ENCODE data around the gene NOP56.

Gene NOP56

DNA sequence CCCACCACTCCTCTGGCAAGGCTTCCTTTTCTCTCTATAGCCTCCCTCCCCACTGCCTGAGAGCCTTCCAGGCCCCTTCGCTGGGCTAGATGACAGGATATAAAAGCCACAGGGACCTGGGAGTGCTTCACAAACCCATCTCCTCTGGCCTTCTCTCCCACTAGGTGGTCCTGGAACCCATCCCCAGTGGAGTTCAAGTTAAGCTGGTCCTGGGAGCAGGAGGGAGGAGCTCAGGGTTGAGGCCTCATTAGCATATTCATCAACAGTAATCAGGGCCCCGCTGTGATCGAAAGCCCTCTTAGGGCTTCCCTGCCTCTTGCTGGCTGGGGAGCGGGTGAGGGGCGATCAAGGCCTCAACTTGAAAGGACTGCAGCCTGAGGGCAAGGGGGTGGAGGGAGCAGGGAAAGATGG, 49.2 kb downstream of the NOP56 start:
- no peak for DNase-seq
- TF ChIP-seq, protein P1, sequence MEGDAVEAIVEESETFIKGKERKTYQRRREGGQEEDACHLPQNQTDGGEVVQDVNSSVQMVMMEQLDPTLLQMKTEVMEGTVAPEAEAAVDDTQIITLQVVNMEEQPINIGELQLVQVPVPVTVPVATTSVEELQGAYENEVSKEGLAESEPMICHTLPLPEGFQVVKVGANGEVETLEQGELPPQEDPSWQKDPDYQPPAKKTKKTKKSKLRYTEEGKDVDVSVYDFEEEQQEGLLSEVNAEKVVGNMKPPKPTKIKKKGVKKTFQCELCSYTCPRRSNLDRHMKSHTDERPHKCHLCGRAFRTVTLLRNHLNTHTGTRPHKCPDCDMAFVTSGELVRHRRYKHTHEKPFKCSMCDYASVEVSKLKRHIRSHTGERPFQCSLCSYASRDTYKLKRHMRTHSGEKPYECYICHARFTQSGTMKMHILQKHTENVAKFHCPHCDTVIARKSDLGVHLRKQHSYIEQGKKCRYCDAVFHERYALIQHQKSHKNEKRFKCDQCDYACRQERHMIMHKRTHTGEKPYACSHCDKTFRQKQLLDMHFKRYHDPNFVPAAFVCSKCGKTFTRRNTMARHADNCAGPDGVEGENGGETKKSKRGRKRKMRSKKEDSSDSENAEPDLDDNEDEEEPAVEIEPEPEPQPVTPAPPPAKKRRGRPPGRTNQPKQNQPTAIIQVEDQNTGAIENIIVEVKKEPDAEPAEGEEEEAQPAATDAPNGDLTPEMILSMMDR (IDR thresholded peaks at IDR 0.05; ENCODE audit: low read depth, low read length), result no peak
- H3K27me3 ChIP-seq (ENCODE audit: insufficient read depth, low read depth, severe bottlenecking), result no peaks in the 10 kb centered on the region
- no peak overlapping the region for H3K4me3 ChIP-seq (ENCODE audit: low read depth, low read length)
- H3K27ac ChIP-seq, result no peak overlapping the region
- H3K9me3 ChIP-seq (ENCODE audit: severe bottlenecking), result no peaks in the 10 kb centered on the region
- H3K36me3 ChIP-seq, result no peaks in the 10 kb centered on the region; the same call in 1 of the 2 replicates

DNA sequence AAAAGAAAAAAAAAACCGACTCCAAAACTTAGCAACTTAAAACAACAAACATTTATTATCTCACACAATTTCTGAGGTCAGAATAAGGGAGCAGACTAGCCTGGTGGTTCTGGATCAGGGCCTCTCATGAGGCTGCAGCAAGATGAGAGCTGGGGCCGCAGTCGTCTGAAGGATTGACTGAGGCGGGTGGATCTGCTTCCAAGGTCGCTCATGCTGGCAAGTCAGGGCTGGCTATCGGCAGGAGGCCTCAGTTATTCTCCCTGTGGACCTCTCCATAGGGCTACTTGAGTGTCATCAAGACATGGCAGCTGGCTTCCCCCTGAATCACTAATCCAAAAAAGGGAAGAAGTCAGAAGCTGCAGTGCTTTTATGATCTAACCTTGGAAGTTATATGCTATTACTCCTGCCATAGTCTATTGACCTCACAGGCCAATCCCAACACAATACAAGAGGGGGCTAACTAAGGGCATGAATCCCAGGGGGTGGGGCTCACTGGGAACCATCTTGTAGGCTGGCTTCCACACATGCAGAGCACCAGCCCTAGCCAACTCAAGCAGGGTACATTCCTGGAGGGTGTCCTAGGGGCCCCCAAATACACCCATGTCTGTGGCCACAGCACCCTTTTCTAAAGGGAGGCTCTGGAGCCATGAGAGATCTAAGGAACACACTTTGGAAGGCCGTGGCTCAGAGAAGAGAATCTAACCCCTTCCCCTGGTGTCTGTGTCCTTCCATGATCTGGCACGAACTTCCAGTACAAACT, 51.5 kb downstream of the NOP56 start:
- Histone ChIP-seq H3K27ac (no peak overlapping the region), H3K4me3 (ENCODE audit: low read depth, low read length) (no peak overlapping the region), H3K9me3 (ENCODE audit: severe bottlenecking) (no peaks in the 10 kb centered on the region), H3K36me3 (peaks cover 4% of the 10 kb centered on the region; the same call in 1 of the 2 replicates), H3K27me3 (ENCODE audit: insufficient read depth, low read depth, severe bottlenecking) (no peaks in the 10 kb centered on the region)
- no peak for DNase-seq
- TF ChIP-seq, protein P1 (IDR thresholded peaks at IDR 0.05; ENCODE audit: low read depth, low read length), result no peak

GRCh38 chr20:2705931-2706645, 53.7 kb downstream of the NOP56 start:
- Histone ChIP-seq H3K27ac (no peak overlapping the region), H3K9me3 (ENCODE audit: severe bottlenecking) (no peaks in the 10 kb centered on the region), H3K27me3 (ENCODE audit: insufficient read depth, low read depth, severe bottlenecking) (no peaks in the 10 kb centered on the region), H3K4me3 (ENCODE audit: low read depth, low read length) (no peak overlapping the region), H3K36me3 (peaks cover 4% of the 10 kb centered on the region; the same call in 1 of the 2 replicates)
- DNase-seq, result no peak
- TF ChIP-seq, protein P1 (IDR thresholded peaks at IDR 0.05; ENCODE audit: low read depth, low read length), result no peak

DNA sequence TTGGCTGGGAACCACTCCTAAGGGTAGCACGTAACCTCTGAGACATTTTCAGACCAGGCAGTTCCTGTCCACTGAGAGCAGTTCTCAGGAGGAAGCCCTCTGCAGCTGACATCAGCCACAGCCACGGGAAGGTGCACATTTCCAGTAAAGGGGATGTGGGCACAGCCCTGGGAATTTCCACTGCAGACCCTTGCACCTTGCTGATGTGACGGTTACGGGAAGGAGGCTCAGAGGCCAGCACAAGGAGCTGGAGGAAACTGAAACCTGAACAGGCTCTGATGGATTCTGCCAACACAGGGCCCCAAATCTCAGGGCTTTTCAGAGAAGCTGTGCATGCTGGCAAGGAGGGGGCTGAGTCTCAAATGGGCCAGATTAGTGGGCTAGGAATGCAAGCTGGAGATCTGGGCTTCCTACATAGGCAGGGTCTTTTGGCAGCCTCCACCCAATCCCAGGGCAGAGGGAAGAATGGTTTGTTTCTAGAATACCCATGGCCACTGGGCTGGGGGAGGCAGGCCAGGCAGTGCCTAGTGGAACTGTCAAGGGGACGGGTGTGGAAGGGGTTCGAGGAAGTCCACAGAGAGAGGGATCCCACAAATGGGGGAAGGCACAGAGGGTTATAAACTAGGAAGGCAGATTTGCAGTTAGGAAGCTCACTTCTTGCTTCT, 54.4 kb downstream of the NOP56 start:
- H3K27me3 ChIP-seq (ENCODE audit: insufficient read depth, low read depth, severe bottlenecking), result no peaks in the 10 kb centered on the region
- no peak overlapping the region for H3K4me3 ChIP-seq (ENCODE audit: low read depth, low read length)
- TF ChIP-seq, protein P1 (IDR thresholded peaks at IDR 0.05; ENCODE audit: low read depth, low read length), result no peak
- H3K36me3 ChIP-seq, result peaks cover 4% of the 10 kb centered on the region; the same call in 1 of the 2 replicates
- DNase-seq, result no peak
- peak overlapping the region; percentile 9; the same call in 1 of the 2 replicates for H3K27ac ChIP-seq
- no peaks in the 10 kb centered on the region for H3K9me3 ChIP-seq (ENCODE audit: severe bottlenecking)

GRCh38 chr20:2707353-2708072, 55.1 kb downstream of the NOP56 start:
- no peak for DNase-seq
- no peaks in the 10 kb centered on the region for H3K27me3 ChIP-seq (ENCODE audit: insufficient read depth, low read depth, severe bottlenecking)
- H3K27ac ChIP-seq, result peak overlapping the region; percentile 89
- H3K4me3 ChIP-seq (ENCODE audit: low read depth, low read length), result no peak overlapping the region
- peaks cover 4% of the 10 kb centered on the region; the same call in 1 of the 2 replicates for H3K36me3 ChIP-seq
- TF ChIP-seq, protein P1 (IDR thresholded peaks at IDR 0.05; ENCODE audit: low read depth, low read length), result no peak
- H3K9me3 ChIP-seq (ENCODE audit: severe bottlenecking), result no peaks in the 10 kb centered on the region
